LNCAP (cell line): Measurements from ENCODE around the gene SH3TC1.
A peak's percentile ranks its signal among the peaks of the same experiment; 100 is the strongest.

ENCODE experiments used
- TF ChIP-seq, protein P1 (sequence below): fragments of 450-650 bp; IDR thresholded peaks from 2 replicates; pipeline ENCODE4 v1.5.1; 2017; ENCODE audit warnings: mild to moderate bottlenecking

The SH3TC1 gene

GRCh38 chr4:8192748-8193738, 6.0 kb upstream of the SH3TC1 start:
- TF ChIP-seq, protein P1, sequence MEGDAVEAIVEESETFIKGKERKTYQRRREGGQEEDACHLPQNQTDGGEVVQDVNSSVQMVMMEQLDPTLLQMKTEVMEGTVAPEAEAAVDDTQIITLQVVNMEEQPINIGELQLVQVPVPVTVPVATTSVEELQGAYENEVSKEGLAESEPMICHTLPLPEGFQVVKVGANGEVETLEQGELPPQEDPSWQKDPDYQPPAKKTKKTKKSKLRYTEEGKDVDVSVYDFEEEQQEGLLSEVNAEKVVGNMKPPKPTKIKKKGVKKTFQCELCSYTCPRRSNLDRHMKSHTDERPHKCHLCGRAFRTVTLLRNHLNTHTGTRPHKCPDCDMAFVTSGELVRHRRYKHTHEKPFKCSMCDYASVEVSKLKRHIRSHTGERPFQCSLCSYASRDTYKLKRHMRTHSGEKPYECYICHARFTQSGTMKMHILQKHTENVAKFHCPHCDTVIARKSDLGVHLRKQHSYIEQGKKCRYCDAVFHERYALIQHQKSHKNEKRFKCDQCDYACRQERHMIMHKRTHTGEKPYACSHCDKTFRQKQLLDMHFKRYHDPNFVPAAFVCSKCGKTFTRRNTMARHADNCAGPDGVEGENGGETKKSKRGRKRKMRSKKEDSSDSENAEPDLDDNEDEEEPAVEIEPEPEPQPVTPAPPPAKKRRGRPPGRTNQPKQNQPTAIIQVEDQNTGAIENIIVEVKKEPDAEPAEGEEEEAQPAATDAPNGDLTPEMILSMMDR, result peak; percentile 43

GRCh38 chr4:8194306-8195242, 4.5 kb upstream of the SH3TC1 start:
- TF ChIP-seq, protein P1, result no peak

GRCh38 chr4:8195431-8195830, 3.7 kb upstream of the SH3TC1 start:
- TF ChIP-seq, protein P1, result no peak

- TF ChIP-seq, protein P1, result no peak
Observed at GRCh38 chr4:8195841-8196458, 3.1 kb upstream of the SH3TC1 start.

DNA sequence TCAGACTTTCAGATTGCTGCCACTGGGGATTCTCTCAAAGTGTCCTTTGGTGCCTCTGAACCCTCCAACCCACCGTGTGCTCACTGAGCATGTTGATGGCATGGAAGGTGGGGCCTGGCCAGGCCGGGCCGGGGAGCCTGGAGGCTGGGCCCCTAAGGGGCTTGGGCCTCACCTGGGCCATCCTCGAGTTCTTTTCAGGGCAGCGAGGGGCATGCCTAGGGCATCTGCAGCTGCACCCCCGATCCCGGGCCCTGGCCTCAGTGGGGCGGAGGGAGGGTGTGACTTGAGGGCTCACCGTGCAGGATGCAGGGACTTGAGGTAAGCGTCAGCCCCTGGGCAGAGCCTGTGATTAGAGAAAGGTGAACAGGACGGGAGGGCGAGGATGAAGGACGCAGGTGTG, 1.6 kb upstream of the SH3TC1 start:
- TF ChIP-seq, protein P1, result no peak

- TF ChIP-seq, protein P1, result no peak
Observed at GRCh38 chr4:8198206-8198905, 734 bp upstream of the SH3TC1 start.
